ENCODE data around the gene GLIS1. TPM values are rescaled to one million over a fixed set of nuclear protein-coding genes. Genes with fewer than 3 reads are reported as not detected.

Gene GLIS1
- total RNA-seq, 1 experiment from 2014 or later = 1.7 TPM

- Histone ChIP-seq H3F3A (ENCODE audit: low read length, unreplicated experiment) (peaks cover 3% of the 10 kb centered on the region), H3K27me3 (ENCODE audit: low read length) (no peaks in the 10 kb centered on the region), H3K9me2 (replicated peaks; ENCODE audit: low read length) (no peaks in the 10 kb centered on the region), H3K79me2 (ENCODE audit: low read length) (peaks cover 16% of the 10 kb centered on the region; the same call in 1 of the 2 replicates), H3K9ac (ENCODE audit: low read length) (no peak overlapping the region), H3K4me3 (ENCODE audit: low read length) (no peak overlapping the region), H2AFZ (ENCODE audit: low read length) (no peak overlapping the region), H4K20me1 (ENCODE audit: low read length) (no peaks in the 10 kb centered on the region), H3K36me3 (ENCODE audit: low read depth, low read length) (no peaks in the 10 kb centered on the region), H3K4me2 (ENCODE audit: low read length) (no peak overlapping the region), H3K4me1 (ENCODE audit: insufficient read depth, low read length) (peaks cover 30% of the 10 kb centered on the region), H3K27ac (ENCODE audit: low read length) (no peak overlapping the region), H3K9me3 (ENCODE audit: low read length) (no peaks in the 10 kb centered on the region)
- TF ChIP-seq EZH2phosphoT487 (IDR thresholded peaks at IDR 0.05; ENCODE audit: borderline replicate concordance, low read length) = no peak
- no peak for TF ChIP-seq EZH2 (IDR thresholded peaks at IDR 0.05; ENCODE audit: low read length, unreplicated experiment)
- no peak for TF ChIP-seq CTCF (conservative IDR thresholded peaks at IDR 0.05; ENCODE audit: low read depth, low read length)
- no TSS peak for BruUV-seq (replicated peaks)
- ChIA-PET POLR2A (ENCODE audit: unreplicated experiment) (no interaction called here), CTCF (no interaction called here)
- DNase-seq (no peak), ATAC-seq (no peak)
- intact Hi-C loops (cut with micrococcal nuclease) = loop anchor here (10.0 kb wide), 1 partner anchor 135 kb away; no protein-coding TSS in a partner anchor
These were observed 9.3 kb downstream of the GLIS1 start for GRCh38 chr1:53729456-53730223.

DNA sequence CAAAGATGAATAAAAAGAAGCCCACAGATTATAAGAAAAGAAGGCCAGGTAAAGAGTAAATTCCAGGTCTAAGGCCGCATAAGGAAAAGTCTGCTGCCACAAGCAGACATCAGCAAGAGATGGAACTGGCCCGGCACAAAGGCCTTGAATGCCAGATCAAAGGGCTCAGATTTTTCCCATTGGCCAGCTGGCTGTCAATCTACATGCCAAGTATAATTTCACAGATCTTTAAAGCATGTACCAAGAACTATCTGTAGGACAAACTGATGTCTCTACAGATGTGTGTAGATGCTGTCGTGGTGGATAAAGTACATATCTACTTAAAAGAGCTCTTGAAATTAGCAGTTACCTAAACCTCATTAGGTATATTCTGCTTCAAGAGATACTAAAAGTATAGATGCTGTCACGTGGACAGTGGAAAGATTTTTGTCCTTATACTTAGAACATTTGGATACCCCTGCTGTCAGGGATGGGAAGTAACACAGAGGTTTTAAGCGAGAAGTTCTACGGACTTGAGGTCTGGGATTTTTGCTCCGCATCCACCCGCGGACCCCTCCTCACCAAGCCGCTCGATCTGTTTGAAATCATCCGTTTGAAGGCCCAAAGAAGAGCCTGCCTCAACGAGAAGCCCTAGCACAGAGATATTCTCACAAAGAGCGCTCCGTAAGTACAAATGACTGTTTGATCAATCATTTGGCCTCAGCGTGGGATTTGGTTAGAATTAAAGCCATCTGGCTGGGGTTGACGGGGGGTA lies 10.1 kb downstream of the GLIS1 start:
- no peak for DNase-seq
- no peaks in the 10 kb centered on the region for H3K36me3 ChIP-seq (ENCODE audit: low read depth, low read length)
- H3K27me3 ChIP-seq (ENCODE audit: low read length) = no peaks in the 10 kb centered on the region
- no peaks in the 10 kb centered on the region for H3K9me2 ChIP-seq (replicated peaks; ENCODE audit: low read length)
- no TSS peak for BruUV-seq (replicated peaks)
- peaks cover 3% of the 10 kb centered on the region for H3F3A ChIP-seq (ENCODE audit: low read length, unreplicated experiment)
- H3K27ac ChIP-seq (ENCODE audit: low read length) = no peak overlapping the region
- no peaks in the 10 kb centered on the region for H4K20me1 ChIP-seq (ENCODE audit: low read length)
- TF ChIP-seq EZH2phosphoT487 (IDR thresholded peaks at IDR 0.05; ENCODE audit: borderline replicate concordance, low read length) (no peak), EZH2 (IDR thresholded peaks at IDR 0.05; ENCODE audit: low read length, unreplicated experiment) (no peak), CTCF (conservative IDR thresholded peaks at IDR 0.05; ENCODE audit: low read depth, low read length) (no peak)
- no peak overlapping the region for H3K4me2 ChIP-seq (ENCODE audit: low read length)
- ATAC-seq = no peak
- H3K4me1 ChIP-seq (ENCODE audit: insufficient read depth, low read length) = peaks cover 24% of the 10 kb centered on the region
- ChIA-PET POLR2A (ENCODE audit: unreplicated experiment) (no interaction called here), CTCF (no interaction called here)
- H3K9me3 ChIP-seq (ENCODE audit: low read length) = no peaks in the 10 kb centered on the region
- no peak overlapping the region for H2AFZ ChIP-seq (ENCODE audit: low read length)
- peaks cover 16% of the 10 kb centered on the region; the same call in 1 of the 2 replicates for H3K79me2 ChIP-seq (ENCODE audit: low read length)
- intact Hi-C loops (cut with micrococcal nuclease) = no loop called here
- no peak overlapping the region for H3K9ac ChIP-seq (ENCODE audit: low read length)
- H3K4me3 ChIP-seq (ENCODE audit: low read length) = no peak overlapping the region

DNA sequence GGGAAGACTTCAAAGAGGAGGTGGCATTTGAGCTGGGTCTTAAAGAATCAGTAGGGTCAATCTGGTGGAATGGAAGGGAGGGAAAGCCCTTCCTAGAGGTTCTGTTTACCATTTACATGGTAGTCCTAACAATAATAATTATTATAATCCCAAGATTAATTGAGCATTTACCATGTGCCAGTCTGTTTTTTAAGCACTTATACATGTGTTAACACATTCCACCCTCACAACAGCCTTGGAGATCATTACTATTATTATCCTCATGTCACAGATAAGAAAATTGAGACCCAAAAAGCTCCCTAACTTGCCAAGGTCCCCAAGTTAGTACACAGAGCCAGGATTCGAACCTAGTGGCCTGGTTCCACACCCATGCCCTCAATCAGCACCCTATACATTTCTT lies 10.8 kb downstream of the GLIS1 start:
- H2AFZ ChIP-seq (ENCODE audit: low read length) = no peak overlapping the region
- no peaks in the 10 kb centered on the region for H3F3A ChIP-seq (ENCODE audit: low read length, unreplicated experiment)
- intact Hi-C loops (cut with micrococcal nuclease) = no loop called here
- peaks cover 16% of the 10 kb centered on the region; the same call in 1 of the 2 replicates for H3K79me2 ChIP-seq (ENCODE audit: low read length)
- no peaks in the 10 kb centered on the region for H3K27me3 ChIP-seq (ENCODE audit: low read length)
- H3K4me3 ChIP-seq (ENCODE audit: low read length) = no peak overlapping the region
- no peak overlapping the region for H3K9ac ChIP-seq (ENCODE audit: low read length)
- no TSS peak for BruUV-seq (replicated peaks)
- H3K4me1 ChIP-seq (ENCODE audit: insufficient read depth, low read length) = peaks cover 17% of the 10 kb centered on the region
- H4K20me1 ChIP-seq (ENCODE audit: low read length) = no peaks in the 10 kb centered on the region
- no peaks in the 10 kb centered on the region for H3K9me2 ChIP-seq (replicated peaks; ENCODE audit: low read length)
- H3K4me2 ChIP-seq (ENCODE audit: low read length) = no peak overlapping the region
- ChIA-PET CTCF (no interaction called here), POLR2A (ENCODE audit: unreplicated experiment) (no interaction called here)
- TF ChIP-seq CTCF (conservative IDR thresholded peaks at IDR 0.05; ENCODE audit: low read depth, low read length) (no peak), EZH2 (IDR thresholded peaks at IDR 0.05; ENCODE audit: low read length, unreplicated experiment) (no peak)
- H3K9me3 ChIP-seq (ENCODE audit: low read length) = no peaks in the 10 kb centered on the region
- no peak for DNase-seq
- no peak for ATAC-seq
- H3K27ac ChIP-seq (ENCODE audit: low read length) = no peak overlapping the region
- no peaks in the 10 kb centered on the region for H3K36me3 ChIP-seq (ENCODE audit: low read depth, low read length)
